ENCODE data around the gene ANKRD65. TPM values are rescaled to one million over a fixed set of nuclear protein-coding genes. Genes with fewer than 3 reads are reported as not detected.

Gene ANKRD65
- total RNA-seq, 3 donors from 2014 or later: 0.81 to 11.3 (median 1.9) TPM

DNA sequence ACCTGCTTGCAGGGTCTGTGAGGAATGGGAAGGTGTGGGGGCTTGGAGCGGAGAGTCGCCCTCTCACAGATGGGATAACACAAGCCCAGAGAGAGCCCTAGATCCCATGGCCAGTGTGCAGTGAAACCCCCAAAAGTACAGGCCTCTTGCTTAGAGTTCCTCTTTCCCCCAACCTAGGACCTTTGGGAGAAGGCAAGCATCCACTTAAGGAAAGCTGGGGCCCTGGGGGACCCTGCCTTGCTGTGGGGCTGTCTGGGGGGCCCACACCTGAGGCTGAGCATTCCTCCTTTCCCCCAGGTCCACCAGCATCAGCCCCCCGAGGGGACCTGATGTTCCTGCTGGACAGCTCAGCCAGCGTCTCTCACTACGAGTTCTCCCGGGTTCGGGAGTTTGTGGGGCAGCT lies 15.6 kb upstream of the ANKRD65 start:
- no peak for ATAC-seq
- intact Hi-C loops (cut with DNase I, micrococcal nuclease): no loop called here
- H3K9me3 ChIP-seq: no peaks in the 10 kb centered on the region
- DNase-seq: no peak
- H3K4me1 ChIP-seq (ENCODE audit: low read depth): peaks cover 62% of the 10 kb centered on the region
- H3K4me3 ChIP-seq: no peak overlapping the region
- no peak for TF ChIP-seq CTCF (IDR thresholded peaks at IDR 0.05)
- H3K36me3 ChIP-seq (ENCODE audit: low read depth): no peaks in the 10 kb centered on the region

DNA sequence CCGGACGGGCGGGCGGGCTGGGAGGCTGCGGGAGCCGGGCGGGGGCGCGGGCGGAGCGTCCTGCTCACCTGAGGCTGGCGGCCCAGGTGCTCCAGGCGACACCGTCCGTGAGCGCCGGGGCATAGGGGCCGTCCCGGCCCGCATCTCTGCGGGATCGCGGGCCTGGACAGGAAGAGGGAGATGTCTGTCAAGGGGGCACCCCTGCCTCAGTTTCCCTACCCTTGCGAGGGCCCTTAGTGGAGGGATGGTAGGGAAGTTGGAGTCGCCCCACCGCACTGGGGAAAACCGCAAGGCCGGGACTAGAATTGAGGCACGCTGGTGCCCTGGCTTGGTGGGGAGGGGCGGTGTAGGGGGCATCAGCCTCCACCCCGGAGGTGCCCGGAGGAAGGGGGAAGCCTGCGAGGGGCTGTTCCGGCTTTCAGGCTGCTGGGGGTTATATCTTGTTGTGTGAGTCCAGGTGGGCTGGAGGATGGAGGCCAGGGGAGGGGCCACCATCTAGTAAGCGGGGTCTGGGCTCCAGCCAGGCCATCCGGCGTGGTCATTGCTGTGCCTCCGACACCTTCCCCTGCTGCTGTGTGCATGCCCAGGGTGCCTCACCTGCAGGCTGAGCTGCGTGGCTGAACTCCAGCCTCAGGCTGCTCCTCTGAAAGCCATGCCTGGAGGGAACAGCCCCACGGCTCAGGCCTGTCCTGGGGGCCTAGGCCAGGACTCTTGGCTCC lies 15.0 kb upstream of the ANKRD65 start:
- DNase-seq (peak; percentile 12 to 49 (median 47)), ATAC-seq (no peak)
- Histone ChIP-seq H3K4me1 (ENCODE audit: low read depth) (peaks cover 63% of the 10 kb centered on the region), H3K36me3 (ENCODE audit: low read depth) (no peaks in the 10 kb centered on the region), H3K9me3 (no peaks in the 10 kb centered on the region), H3K4me3 (peak overlapping the region; percentile 17)
- intact Hi-C loops (cut with DNase I, micrococcal nuclease): no loop called here
- TF ChIP-seq CTCF (IDR thresholded peaks at IDR 0.05): no peak

DNA sequence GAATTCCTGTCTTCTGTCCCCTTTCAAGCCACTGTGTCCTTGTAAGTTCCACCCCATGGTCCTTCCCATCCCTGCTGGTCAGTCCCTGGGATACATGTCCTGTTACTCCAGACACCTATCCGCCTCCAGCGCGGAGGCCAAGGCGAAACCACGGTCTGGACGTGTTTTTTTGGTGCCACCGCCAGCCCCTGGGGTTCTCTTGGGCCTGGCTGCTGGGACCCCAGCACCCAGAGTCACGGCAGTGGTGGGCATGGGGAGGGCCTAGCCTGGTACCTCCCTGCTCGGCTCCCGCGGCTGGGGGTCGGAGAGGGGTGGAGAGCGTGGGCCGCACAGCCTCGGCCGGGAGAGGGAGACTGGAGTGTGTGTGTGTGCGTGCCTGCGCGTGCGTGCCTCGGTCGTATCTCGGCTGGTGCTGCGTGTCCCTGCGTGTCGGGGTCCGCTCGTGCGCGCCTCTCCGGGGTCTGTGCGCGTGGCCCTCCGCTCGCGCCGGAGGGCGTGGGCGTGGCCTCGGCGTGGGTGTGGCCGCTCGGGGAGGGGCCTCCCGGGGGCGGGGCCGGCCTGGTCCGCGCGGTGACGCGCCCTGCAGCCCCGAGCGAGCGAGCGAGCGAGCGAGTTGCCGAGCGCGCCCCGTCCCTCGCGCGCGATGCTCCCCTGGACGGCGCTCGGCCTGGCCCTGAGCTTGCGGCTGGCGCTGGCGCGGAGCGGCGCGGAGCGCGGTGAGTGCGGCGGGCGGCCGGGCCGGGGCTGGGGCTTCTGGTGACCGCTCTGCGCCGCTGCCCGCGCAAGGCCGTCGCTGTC lies 14.2 kb upstream of the ANKRD65 start, which contains the start of gene VWA1:
Gene VWA1, plus strand, starts transcription at position 585 of the 798 bp plus-strand sequence. Its CDS starts 59 bp downstream, at position 644.
- ATAC-seq (peak; percentile 63), DNase-seq (peak; percentile 80 to 89 (median 84))
- Histone ChIP-seq H3K4me3 (peak within 1 kb of the TSS; percentile 17), H3K4me1 (ENCODE audit: low read depth) (peaks cover 63% of the 10 kb centered on the region), H3K9me3 (no peaks in the 10 kb centered on the region), H3K36me3 (ENCODE audit: low read depth) (no peaks in the 10 kb centered on the region)
- TF ChIP-seq CTCF (IDR thresholded peaks at IDR 0.05): no peak
- intact Hi-C loops (cut with DNase I, micrococcal nuclease): no loop called here

DNA sequence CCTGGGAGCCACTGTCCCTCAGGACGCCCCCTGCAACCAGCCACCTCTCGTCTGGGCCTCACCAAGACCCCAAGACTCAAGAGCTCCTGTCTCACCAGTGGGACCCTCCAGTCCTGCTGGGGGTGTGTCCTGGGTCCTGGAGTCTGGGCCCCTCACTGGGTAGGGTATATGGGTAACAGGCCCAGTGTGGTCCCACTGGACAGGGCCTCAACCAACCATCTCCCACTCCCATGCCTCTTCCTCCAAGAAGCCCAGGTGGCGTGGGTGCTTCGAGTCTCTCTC lies 13.7 kb upstream of the ANKRD65 start:
- TF ChIP-seq CTCF (IDR thresholded peaks at IDR 0.05): no peak
- DNase-seq (peak in 1 of 3 donors; percentile 8), ATAC-seq (no peak)
- intact Hi-C loops (cut with DNase I, micrococcal nuclease): no loop called here
- Histone ChIP-seq H3K4me1 (ENCODE audit: low read depth) (peaks cover 65% of the 10 kb centered on the region), H3K36me3 (ENCODE audit: low read depth) (no peaks in the 10 kb centered on the region), H3K9me3 (no peaks in the 10 kb centered on the region), H3K4me3 (no peak overlapping the region)

- Histone ChIP-seq H3K4me3 (no peak overlapping the region), H3K9me3 (no peaks in the 10 kb centered on the region), H3K36me3 (ENCODE audit: low read depth) (no peaks in the 10 kb centered on the region), H3K4me1 (ENCODE audit: low read depth) (peaks cover 68% of the 10 kb centered on the region)
- no peak for TF ChIP-seq CTCF (IDR thresholded peaks at IDR 0.05)
- DNase-seq (peak; percentile 39 to 69 (median 67)), ATAC-seq (no peak)
- intact Hi-C loops (cut with DNase I, micrococcal nuclease): no loop called here
Measured at GRCh38 chr1:1434131-1434823, 13.2 kb upstream of the ANKRD65 start.
